MM.1S (cell line): Measurements from ENCODE around the gene FAM107B.

Experiments used
- DNase-seq: peaks from one replicate; pipeline ENCODE4 v3.0.0-alpha.2; 2015
- H2AFZ ChIP-seq: fragments of 300-600 bp; sonication (generic); 2 replicates; pipeline ENCODE4 v1.6.0; 2016; ENCODE audit warnings: antibody characterized with exemption, low read length
- H3F3A ChIP-seq: fragments of 300-600 bp; sonication (generic); 2 replicates; pipeline ENCODE4 v1.6.1; 2016; ENCODE audit warnings: mild to moderate bottlenecking, antibody characterized with exemption, low read length, moderate library complexity, mixed read lengths; ENCODE audit not compliant: insufficient read depth
- H3K27ac ChIP-seq: fragments of 300-600 bp; sonication (generic); 2 replicates; pipeline ENCODE4 v1.5.1; 2016; ENCODE audit warnings: mild to moderate bottlenecking, low read length
- H3K27me3 ChIP-seq: fragments of 300-600 bp; sonication (generic); replicated peaks from 2 replicates; pipeline ENCODE4 v1.6.0; 2016; ENCODE audit warnings: low read length; ENCODE audit not compliant: insufficient read depth
- H3K36me3 ChIP-seq: fragments of 300-600 bp; sonication (generic); replicated peaks from 2 replicates; pipeline ENCODE4 v1.6.1; 2016; ENCODE audit warnings: mild to moderate bottlenecking, low read length, mixed read lengths; ENCODE audit not compliant: insufficient read depth
- H3K4me1 ChIP-seq: fragments of 300-600 bp; sonication (generic); 2 replicates; pipeline ENCODE4 v1.6.1; 2016; ENCODE audit warnings: low read length, mixed read lengths
- H3K4me2 ChIP-seq: fragments of 300-600 bp; sonication (generic); 2 replicates; pipeline ENCODE4 v1.6.0; 2016; ENCODE audit warnings: low read depth, low read length
- H3K4me3 ChIP-seq: fragments of 300-600 bp; sonication (generic); 2 replicates; pipeline ENCODE4 v1.5.1; 2016; ENCODE audit warnings: low read length, mixed read lengths
- H3K79me2 ChIP-seq: fragments of 300-600 bp; sonication (generic); 2 replicates; pipeline ENCODE4 v1.6.1; 2016; ENCODE audit warnings: mixed run types, low read length, mixed read lengths
- H3K9ac ChIP-seq: fragments of 300-600 bp; sonication (generic); 2 replicates; pipeline ENCODE4 v1.6.1; 2016; ENCODE audit warnings: low read length, mixed read lengths
- H3K9me2 ChIP-seq: fragments of 300-600 bp; sonication (generic); replicated peaks from 2 replicates; pipeline ENCODE4 v1.6.1; 2016; ENCODE audit warnings: mild to moderate bottlenecking, low read length, mixed read lengths; ENCODE audit not compliant: insufficient read depth
- H3K9me3 ChIP-seq: fragments of 300-600 bp; sonication (generic); replicated peaks from 2 replicates; pipeline ENCODE4 v1.6.1; 2016; ENCODE audit warnings: mild to moderate bottlenecking, low read length, mixed read lengths; ENCODE audit not compliant: insufficient read depth
- H4K20me1 ChIP-seq: fragments of 300-600 bp; sonication (generic); 2 replicates; pipeline ENCODE4 v1.6.1; 2016; ENCODE audit warnings: mild to moderate bottlenecking, low read length, moderate library complexity, mixed read lengths; ENCODE audit not compliant: insufficient read depth
- EZH2 ChIP-seq: fragments of 300-600 bp; sonication (generic); optimal IDR thresholded peaks from 2 replicates; pipeline ENCODE3; 2017; ENCODE audit warnings: low read depth, mild to moderate bottlenecking, antibody characterized with exemption, low read length, mixed read lengths
- EZH2phosphoT487 ChIP-seq: fragments of 300-600 bp; sonication (generic); IDR thresholded peaks from 2 replicates; pipeline ENCODE4 v1.6.1; 2018; ENCODE audit warnings: antibody characterized with exemption, low read length
- TF ChIP-seq, protein P1 (sequence below): fragments of 300-600 bp; sonication (generic); IDR thresholded peaks from 2 replicates; pipeline ENCODE4 v1.5.1; 2016; ENCODE audit warnings: antibody characterized with exemption, low read length, mixed read lengths

The FAM107B gene

DNA sequence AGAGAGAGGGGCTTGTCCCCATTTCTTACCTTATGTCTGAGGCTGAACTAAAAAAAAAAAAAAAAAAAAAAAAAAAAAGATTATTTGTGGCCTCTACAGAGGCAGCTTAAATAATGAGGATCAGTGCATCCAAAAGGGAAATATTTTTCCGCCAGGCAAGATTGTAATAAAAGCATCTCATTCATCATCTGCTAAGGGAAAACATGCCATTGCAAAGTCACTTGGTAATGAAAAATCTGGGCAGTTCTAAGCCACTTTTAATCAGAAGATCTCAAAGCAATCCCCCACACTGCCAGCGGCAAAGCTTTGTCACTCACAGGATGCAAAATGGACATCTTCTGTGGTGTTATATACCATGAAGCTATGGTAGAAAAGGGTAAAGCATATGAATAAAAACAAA, 3.8 kb downstream of the FAM107B start:
- H2AFZ ChIP-seq: no peak overlapping the region
- no peak overlapping the region for H3K9ac ChIP-seq
- no peaks in the 10 kb centered on the region for H4K20me1 ChIP-seq
- H3K36me3 ChIP-seq: no peaks in the 10 kb centered on the region
- H3K4me3 ChIP-seq: no peak overlapping the region
- H3K79me2 ChIP-seq: no peaks in the 10 kb centered on the region
- no peak overlapping the region for H3K4me2 ChIP-seq
- no peak overlapping the region for H3K27ac ChIP-seq
- H3K27me3 ChIP-seq: no peaks in the 10 kb centered on the region
- TF ChIP-seq EZH2: no peak
- TF ChIP-seq, protein P1, sequence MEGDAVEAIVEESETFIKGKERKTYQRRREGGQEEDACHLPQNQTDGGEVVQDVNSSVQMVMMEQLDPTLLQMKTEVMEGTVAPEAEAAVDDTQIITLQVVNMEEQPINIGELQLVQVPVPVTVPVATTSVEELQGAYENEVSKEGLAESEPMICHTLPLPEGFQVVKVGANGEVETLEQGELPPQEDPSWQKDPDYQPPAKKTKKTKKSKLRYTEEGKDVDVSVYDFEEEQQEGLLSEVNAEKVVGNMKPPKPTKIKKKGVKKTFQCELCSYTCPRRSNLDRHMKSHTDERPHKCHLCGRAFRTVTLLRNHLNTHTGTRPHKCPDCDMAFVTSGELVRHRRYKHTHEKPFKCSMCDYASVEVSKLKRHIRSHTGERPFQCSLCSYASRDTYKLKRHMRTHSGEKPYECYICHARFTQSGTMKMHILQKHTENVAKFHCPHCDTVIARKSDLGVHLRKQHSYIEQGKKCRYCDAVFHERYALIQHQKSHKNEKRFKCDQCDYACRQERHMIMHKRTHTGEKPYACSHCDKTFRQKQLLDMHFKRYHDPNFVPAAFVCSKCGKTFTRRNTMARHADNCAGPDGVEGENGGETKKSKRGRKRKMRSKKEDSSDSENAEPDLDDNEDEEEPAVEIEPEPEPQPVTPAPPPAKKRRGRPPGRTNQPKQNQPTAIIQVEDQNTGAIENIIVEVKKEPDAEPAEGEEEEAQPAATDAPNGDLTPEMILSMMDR: no peak
- no peak for TF ChIP-seq EZH2phosphoT487
- H3K4me1 ChIP-seq: no peaks in the 10 kb centered on the region
- no peaks in the 10 kb centered on the region for H3K9me3 ChIP-seq
- no peaks in the 10 kb centered on the region for H3K9me2 ChIP-seq
- H3F3A ChIP-seq: no peaks in the 10 kb centered on the region
- DNase-seq: no peak

DNA sequence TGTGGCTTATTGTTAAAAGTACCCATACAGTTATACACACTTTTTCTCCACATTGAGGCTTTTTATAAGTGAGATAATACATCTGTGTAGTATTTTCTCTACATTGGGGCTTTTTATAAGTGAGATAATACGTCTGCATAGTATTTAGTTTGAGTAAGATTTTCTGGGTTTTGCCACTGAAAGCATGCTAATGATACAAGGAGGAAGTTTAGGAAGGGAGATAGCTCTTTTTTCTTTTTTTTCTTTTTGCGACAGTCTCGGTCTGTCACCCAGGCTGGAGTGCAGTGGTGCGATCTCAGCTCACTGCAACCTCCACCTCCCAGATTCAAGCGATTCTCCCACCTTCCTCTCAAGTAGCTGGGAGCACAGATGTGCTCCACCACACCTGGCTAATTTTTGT, 13.3 kb downstream of the FAM107B start:
- H3K27me3 ChIP-seq: no peaks in the 10 kb centered on the region
- no peaks in the 10 kb centered on the region for H3K4me1 ChIP-seq
- no peak overlapping the region for H2AFZ ChIP-seq
- H3K4me2 ChIP-seq: no peak overlapping the region
- H3K36me3 ChIP-seq: no peaks in the 10 kb centered on the region
- H4K20me1 ChIP-seq: no peaks in the 10 kb centered on the region
- H3K9me3 ChIP-seq: no peaks in the 10 kb centered on the region
- H3K27ac ChIP-seq: no peak overlapping the region
- TF ChIP-seq EZH2phosphoT487: no peak
- no peak for TF ChIP-seq EZH2
- TF ChIP-seq, protein P1: no peak
- H3F3A ChIP-seq: no peaks in the 10 kb centered on the region
- H3K79me2 ChIP-seq: no peaks in the 10 kb centered on the region
- DNase-seq: no peak
- H3K9me2 ChIP-seq: no peaks in the 10 kb centered on the region
- H3K9ac ChIP-seq: no peak overlapping the region
- no peak overlapping the region for H3K4me3 ChIP-seq

- H3K4me3 ChIP-seq: no peak overlapping the region
- H3K9me2 ChIP-seq: no peaks in the 10 kb centered on the region
- H3K9me3 ChIP-seq: no peaks in the 10 kb centered on the region
- H3K9ac ChIP-seq: no peak overlapping the region
- no peaks in the 10 kb centered on the region for H3K4me1 ChIP-seq
- no peak overlapping the region for H3K4me2 ChIP-seq
- H2AFZ ChIP-seq: 0 out of 2 replicates have a peak overlapping the region, but pooled peaks have one; percentile 7
- H4K20me1 ChIP-seq: no peaks in the 10 kb centered on the region
- H3K79me2 ChIP-seq: no peaks in the 10 kb centered on the region
- TF ChIP-seq, protein P1: peak; percentile 34
- TF ChIP-seq EZH2phosphoT487: no peak
- no peaks in the 10 kb centered on the region for H3F3A ChIP-seq
- no peaks in the 10 kb centered on the region for H3K36me3 ChIP-seq
- H3K27ac ChIP-seq: no peak overlapping the region
- no peak for DNase-seq
- H3K27me3 ChIP-seq: no peaks in the 10 kb centered on the region
Observed at GRCh38 chr10:14758994-14759664, 15.6 kb downstream of the FAM107B start.
